ENCODE results near the gene DEFB116.
"Not testable (repeated sequence)": the region's sequence is repeated elsewhere in the genome, so short reads cannot be mapped to it uniquely, and the experiment has no call there.

The DEFB116 gene, protein sequence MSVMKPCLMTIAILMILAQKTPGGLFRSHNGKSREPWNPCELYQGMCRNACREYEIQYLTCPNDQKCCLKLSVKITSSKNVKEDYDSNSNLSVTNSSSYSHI

DNA sequence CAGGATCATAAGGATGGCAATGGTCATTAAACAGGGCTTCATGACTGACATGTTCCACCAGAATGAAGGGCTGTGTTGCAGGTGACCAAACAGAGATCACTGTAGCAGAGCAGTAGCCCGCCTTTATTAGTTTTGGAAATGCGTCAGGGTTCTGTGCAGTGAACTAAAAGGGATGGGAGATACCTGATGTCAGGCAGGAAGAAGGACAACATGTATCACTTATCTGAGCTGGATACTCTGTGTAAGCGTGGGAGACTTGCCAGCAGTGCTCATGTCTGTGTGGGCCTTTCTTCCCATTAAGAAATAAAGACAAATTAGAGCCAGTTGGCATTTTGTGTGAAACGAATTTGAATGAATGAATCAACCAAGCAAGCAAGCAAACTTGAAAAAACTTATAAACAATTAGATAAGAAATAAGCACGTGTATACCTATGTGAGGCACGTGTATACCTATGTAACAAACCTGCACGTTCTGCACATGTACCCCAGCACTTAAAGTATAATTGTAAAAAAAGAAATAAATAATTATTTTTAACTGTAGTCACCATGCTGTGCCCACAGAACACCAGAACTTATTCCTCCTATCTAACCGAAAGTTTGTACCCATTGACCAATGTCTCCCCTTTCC is at the start of gene DEFB116:
DEFB116 (minus strand) TSS at position 51 of the 628 bp plus-strand sequence; CDS start at position 51, 0 bp downstream.
- DNase-seq: no peak

DNA sequence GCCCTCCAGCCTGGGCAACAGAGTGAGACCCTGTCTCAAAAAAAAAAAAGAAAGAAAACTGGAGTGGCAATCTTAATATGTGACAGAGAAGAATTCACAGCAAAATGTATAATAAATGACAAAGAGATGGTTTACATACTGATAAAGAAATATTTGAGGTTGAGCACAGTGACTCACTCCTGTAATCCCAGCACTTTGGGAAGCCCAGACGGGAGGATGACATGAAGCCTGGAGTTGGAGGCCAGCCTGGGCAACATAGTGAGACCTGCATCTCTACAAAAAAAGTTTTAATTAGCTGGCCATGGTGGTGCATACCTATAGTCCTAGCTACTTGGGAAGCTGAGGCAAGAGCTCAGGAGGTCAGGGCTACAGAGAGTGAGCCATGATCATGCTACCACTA is 47.6 kb upstream of the DEFB116 start:
- DNase-seq: no peak

DNA sequence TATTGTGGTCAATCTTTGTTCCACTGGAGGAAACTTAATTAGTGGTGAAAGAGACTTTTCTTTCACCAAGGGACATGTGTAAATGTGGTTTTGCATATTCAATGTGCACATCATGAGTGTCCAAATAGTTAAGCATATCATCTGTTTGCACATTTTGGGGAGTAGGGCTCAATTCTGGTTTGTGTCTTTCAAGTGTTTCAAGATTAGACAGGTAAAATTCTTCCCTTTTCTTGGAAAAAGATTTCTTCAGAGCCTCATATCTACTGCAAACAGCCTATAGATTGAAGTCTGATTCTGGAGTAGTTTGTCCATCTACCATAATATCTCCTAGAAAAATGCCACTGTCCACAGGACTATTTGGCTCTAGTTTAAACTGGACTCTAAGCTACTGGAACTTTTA is 33.1 kb upstream of the DEFB116 start:
- no peak for DNase-seq

DNA sequence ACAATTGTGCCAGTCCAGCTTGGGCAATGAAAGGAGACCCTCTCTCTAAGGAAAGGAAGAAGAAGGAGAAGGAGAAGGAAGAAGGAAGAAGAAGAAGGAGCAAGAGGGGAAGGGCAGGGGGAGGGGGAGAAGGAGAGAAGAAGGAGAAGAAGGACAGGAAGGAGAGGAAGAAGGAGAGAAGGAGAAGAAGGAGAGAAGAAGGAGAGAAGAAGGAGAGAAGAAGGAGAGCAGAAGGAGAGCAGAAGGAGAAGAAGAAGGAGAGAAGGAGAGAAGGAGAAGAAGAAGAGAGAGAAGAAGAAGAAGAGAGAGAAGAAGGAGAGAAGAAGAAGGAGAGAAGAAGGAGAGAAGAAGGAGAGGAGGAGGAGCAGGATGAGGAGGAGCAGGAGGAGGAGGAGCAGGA is 22.5 kb upstream of the DEFB116 start:
- DNase-seq: no peak

DNA sequence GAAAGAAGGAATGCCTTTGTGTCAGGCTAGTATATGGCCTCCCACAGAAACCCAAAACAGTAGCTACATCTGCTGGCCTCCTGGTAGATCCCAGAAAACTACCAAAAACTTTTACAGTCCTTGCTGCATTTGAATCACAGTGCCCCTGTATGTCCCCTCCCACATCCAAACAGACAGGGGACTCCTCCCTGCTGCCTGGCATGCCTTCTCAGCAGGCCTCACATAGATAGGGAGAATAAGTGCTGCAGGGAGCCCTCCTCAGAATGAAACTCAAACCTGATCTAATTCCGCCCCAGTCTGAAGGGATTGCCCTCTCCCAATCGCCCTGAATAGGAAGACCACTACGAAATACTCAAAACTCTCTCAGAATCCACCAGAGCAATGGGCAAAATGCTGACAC is 14.1 kb upstream of the DEFB116 start:
- no peak for DNase-seq

DNA sequence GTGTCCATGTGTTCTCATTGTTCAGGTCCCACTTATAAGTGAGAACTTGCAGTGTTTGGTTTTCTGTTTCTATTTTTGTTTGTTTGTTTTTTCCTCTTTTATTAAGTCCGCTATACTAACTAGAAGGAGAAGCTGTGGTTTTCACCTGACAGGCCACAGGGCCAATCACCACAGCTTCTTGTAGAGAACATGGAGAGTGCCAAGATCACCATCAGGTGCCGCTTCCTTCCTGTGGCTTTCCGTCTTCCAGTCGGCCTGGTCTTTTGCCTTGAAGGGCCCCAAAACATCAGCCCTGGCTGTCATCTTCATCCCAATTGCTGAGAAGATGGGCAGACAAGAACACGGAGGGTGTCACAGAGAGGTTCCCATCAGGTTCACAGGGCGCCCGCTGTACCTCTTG is 23.4 kb downstream of the DEFB116 start:
- not testable (repeated sequence) for DNase-seq

DNA sequence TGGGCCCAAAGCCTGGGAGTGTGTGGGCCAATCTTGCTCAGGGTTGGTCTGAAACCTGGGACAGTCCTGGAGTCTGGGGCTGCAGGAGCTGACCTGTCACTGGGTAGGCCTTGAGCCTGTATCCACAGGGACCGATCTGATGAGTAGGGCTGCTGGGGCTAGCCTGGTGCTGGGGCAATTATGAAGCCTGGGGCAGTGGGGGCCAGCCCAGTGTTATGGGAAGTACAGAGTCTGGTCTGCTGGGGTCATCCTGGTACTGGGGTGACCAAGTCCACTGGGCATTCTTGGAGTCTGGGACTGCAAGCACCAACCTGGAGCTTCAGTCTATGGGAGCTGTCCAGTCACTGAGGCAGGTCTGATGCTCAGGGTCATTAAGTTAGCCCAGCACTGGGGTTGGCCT is 30.2 kb downstream of the DEFB116 start:
- DNase-seq: no peak

DNA sequence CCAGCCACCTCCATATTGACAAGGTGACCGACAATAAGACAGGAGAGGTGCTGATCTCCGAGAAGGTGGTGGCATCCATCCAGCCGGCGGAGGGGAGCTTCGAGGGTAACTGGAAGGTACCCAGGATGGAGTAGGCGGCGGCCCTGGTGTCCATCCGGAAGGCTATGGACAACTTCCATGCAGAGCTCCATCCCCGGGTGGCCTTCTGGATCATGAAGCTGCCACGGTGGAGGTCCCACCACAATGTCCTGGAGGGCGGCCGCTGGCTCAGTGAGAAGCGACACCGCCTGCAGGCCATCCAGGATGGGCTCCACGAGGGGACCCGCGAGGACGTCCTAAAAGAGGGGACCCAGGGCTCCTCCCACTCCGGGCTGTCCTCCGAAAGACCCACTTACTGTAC is 33.9 kb downstream of the DEFB116 start:
- DNase-seq: no peak

DNA sequence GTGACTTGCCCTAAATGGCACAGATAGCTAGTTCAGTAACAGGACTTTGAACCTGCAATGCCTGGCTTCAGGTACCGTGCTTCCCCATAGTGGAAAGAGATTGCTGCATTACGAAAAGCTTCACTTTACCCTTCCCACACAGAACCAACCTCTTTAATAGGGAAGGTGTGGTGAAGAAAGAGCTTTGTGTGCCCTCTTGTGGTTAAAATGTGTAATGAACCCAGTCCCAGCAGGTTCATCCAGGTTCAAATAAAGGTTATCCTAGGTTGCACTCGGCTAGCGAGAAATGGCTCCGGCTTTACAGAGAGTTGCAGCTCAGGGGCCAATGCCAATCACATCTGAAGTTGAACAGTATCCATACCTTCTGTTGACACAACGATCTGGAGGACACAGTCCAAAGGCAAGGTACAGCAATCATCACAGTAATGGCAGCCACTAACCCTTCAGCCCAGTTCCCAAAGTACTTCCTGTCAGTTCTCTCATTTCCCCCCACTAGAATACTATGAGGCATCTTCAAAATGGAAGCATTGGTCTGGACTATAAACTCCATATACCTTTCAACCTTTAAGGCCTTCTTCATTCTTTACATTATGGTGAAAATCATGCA is 48.0 kb downstream of the DEFB116 start:
- DNase-seq: no peak

DNA sequence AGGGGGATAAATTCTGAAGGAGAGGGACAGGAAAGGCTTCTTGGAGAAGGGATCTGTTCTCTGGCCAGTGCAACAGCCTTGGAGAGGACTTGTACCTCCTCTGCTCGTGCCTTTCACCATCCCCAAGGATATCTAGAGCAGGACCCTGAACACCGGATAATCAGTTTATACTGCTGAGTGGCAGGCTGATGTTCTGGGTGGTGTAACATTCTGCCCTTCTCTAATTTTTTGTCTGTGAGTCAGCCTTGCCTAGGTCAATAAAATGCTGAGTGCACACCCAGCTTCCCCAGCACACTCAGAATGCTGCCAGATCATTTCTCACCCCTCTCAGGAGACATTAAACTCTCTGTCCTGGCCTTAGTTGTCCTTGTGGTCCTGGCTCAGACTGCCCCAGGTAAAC is 51.0 kb downstream of the DEFB116 start, which contains the start of gene DEFB115:
DEFB115 (plus strand) TSS at position 301 of the 400 bp plus-strand sequence; CDS start at position 301, 0 bp downstream.
- no peak for DNase-seq

DNA sequence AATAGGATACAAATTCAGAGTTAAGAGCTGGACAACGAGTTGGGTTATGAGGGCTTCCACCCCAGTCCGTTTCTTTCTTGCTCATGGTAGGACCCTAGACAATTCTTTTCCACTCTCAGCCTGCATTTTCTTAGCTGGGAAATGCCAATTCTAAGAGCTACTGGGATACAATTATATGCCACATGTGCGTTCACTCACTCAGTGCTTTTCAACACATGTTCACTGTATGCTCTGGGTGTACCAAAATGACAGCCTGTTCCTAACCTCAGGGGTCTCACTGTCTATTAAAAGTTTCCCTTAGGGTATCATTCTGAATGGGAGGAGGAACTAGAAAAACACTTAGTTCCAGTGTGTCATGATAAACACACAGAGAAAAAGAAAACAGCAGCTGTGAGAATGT is 51.4 kb downstream of the DEFB116 start:
- DNase-seq: no peak

All from hippocampal formation (tissue), 2 donors.